ENCODE data around the gene EXOC4.
"Not testable (repeated sequence)": the region's sequence is repeated elsewhere in the genome, so short reads cannot be mapped to it uniquely, and the experiment has no call there.

Gene EXOC4

DNA sequence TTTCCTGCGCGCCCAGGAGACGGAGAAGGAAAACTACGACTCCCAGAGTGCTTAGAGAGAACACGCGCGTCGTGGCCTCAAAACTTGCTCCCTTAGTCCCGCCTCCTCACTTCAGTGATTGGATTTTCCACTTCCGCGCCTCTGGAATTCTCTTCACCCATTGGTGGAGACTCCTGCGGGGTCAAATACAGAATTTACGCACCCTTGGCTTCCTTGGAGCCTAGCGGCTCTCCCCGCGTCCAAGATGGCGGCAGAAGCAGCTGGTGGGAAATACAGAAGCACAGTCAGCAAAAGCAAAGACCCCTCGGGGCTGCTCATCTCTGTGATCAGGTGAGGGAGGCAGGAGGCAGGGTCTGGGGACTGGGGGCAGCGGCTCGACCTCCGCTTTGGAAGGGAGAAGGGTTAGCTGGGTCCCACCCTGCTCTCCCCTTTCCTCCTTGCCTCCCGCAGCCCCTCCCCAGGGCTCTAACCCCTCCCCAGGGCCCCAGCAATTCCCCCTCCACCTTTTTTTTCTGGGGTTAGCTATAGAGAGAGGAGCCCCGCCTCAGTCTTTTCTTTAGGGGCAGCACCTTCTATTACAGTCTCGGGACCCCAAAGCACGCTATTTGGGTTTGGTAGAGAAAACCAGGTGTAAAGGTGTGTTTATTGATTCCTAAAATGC, at the start of gene EXOC4:
EXOC4 (plus strand) TSS at position 221 of the 661 bp plus-strand sequence.
- in situ Hi-C loops (cut with MboI; ENCODE audit: low pct_unique_long_range_greater_than_20kb, low sequenced_read_pairs): no loop called here
- peak; percentile 99 for DNase-seq

DNA sequence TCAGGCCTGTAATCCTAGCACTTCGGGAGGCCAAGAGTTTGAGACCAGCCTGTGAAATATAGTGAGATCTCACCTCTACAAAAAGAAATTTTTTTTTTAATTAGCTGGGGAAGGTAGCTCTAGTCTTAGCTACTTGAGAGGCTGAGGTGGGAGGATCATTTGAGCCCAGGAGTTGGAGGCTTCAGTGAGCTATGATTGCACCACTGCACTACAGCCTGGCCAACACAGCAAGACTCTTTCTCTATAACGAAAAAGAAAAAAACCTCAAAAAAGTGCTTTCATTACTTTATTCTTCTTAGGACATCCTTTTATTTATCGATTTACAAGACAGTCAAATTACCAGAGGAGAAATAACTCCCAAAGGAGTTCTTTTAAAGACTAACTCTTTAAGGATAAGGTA, 49.4 kb upstream of the EXOC4 start:
- DNase-seq: no peak
- in situ Hi-C loops (cut with MboI; ENCODE audit: low pct_unique_long_range_greater_than_20kb, low sequenced_read_pairs): no loop called here

DNA sequence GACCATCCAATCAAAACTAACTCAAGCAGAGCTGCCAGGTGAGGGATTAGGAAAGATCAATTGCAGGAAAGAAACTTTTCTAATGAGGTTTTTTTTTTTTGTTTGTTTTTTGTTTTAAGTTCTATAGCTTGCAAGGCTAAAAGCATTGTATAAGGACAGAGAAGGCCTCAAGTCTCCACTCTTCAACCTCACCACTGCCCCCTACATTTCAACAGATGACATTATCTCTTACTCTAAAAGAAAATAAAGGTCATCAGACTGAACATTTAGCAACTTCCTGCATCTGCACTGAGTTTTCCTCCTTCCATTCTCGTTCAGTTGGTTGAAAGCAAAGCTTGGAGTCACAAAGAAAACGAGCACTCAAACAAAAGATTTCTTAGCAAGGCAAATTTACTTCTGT, 45.2 kb upstream of the EXOC4 start:
- in situ Hi-C loops (cut with MboI; ENCODE audit: low pct_unique_long_range_greater_than_20kb, low sequenced_read_pairs): no loop called here
- DNase-seq: peak; percentile 3

DNA sequence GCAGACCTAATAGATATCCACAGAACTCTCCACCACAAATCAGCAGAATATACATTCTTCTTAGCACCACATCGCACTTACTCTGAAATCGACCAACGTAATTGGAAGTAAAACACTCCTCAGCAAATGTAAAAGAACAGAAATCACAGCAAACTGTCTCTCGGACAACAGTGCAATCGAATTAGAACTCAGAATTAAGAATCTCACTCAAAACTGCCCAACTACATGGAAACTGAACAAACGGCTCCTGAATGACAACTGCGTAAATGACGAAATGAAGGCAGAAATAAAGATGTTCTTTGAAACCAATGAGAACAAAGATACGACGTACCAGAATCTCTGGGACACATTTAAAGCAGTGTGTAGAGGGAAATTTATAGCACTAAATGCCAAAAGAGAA, 42.1 kb upstream of the EXOC4 start:
- DNase-seq; in situ Hi-C loops (cut with MboI; ENCODE audit: low pct_unique_long_range_greater_than_20kb, low sequenced_read_pairs): not testable (repeated sequence)

- in situ Hi-C loops (cut with MboI; ENCODE audit: low pct_unique_long_range_greater_than_20kb, low sequenced_read_pairs); DNase-seq: not testable (repeated sequence)
These were observed 39.1 kb upstream of the EXOC4 start for GRCh38 chr7:133213772-133214171.

GRCh38 chr7:133217773-133218172, 35.1 kb upstream of the EXOC4 start:
- DNase-seq: no peak
- in situ Hi-C loops (cut with MboI; ENCODE audit: low pct_unique_long_range_greater_than_20kb, low sequenced_read_pairs): no loop called here

- in situ Hi-C loops (cut with MboI; ENCODE audit: low pct_unique_long_range_greater_than_20kb, low sequenced_read_pairs): no loop called here
- peak; percentile 77 for DNase-seq
These were observed 22.2 kb upstream of the EXOC4 start for GRCh38 chr7:133230591-133231194.

- DNase-seq: no peak
- in situ Hi-C loops (cut with MboI; ENCODE audit: low pct_unique_long_range_greater_than_20kb, low sequenced_read_pairs): no loop called here
These were observed 19.7 kb upstream of the EXOC4 start for GRCh38 chr7:133233142-133233541.

DNA sequence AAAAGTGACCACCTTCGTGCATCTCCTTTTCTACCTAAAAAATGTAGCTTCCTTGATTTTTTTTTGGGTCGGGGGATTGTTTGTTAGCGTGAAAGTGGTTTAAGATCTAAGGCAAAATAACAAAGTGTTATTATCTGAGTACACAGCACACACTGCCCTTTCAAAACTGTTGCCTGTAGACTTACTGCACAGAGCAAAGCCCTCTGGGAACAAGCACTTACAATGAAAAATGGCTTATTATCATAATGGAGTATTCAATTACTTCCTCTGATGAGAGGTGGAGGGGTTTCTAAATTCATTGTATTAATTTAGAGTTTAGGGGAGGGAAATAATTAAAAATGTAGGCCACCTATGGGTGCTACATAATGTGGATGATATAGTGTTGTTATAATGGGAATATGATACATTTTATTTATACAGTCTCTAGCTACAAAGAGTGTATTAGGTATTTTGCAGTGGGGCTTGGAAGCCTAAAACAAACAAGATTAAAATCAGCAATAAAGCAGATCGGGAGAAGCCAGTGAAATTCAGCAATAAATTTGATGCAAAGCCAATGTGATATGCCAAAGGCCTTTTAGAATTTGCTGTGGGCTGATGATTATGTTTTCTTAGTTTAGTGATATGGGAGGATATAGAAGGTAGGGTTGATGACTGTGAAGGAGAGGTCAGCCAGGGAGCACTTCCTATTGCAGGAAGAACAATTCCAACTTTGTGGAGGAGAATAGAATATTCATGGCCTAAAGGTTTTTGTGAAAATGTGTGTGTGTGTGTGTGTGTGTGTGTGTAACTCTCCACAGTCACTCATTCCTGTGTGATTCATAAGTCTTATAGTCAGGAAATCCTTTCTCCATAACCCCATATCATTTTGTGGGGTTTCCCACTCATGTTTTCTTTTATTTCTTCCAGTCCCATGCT, 17.7 kb upstream of the EXOC4 start:
- no peak for DNase-seq
- in situ Hi-C loops (cut with MboI; ENCODE audit: low pct_unique_long_range_greater_than_20kb, low sequenced_read_pairs): no loop called here

DNA sequence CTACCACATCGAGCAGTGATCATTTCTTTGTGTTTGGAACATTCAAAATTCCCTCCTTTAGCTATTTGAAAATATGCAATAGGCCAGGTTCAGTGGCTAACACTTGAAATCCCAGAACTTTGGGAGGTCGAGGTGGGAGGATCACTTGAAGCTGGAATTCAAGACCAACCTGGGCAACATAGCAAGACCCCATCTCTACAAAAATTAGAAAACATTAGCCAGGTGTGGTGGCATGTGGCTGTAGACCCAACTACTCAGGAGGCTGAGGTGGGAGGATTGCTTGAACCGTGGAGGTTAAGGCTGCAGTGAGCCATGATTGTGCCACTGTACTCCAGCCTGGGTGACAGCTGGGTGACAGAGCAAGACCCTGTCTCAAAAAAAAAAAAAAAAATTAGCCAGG, 15.3 kb upstream of the EXOC4 start:
- in situ Hi-C loops (cut with MboI; ENCODE audit: low pct_unique_long_range_greater_than_20kb, low sequenced_read_pairs): no loop called here
- DNase-seq: no peak

- in situ Hi-C loops (cut with MboI; ENCODE audit: low pct_unique_long_range_greater_than_20kb, low sequenced_read_pairs): no loop called here
- no peak for DNase-seq
These were observed 12.6 kb upstream of the EXOC4 start for GRCh38 chr7:133240302-133240701.

- in situ Hi-C loops (cut with MboI; ENCODE audit: low pct_unique_long_range_greater_than_20kb, low sequenced_read_pairs): no loop called here
- DNase-seq: no peak
These were observed 6.3 kb upstream of the EXOC4 start for GRCh38 chr7:133246558-133246957.

- in situ Hi-C loops (cut with MboI; ENCODE audit: low pct_unique_long_range_greater_than_20kb, low sequenced_read_pairs): no loop called here
These were observed 4.0 kb upstream of the EXOC4 start for GRCh38 chr7:133248901-133249300.

GRCh38 chr7:133252506-133252857, 396 bp upstream of the EXOC4 start:
- in situ Hi-C loops (cut with MboI; ENCODE audit: low pct_unique_long_range_greater_than_20kb, low sequenced_read_pairs): no loop called here
- no peak for DNase-seq

More at GRCh38 chr7:133248901-133249300, 4.0 kb upstream of the EXOC4 start:
- DNase-seq: no peak

- DNase-seq: peak; percentile 26
- in situ Hi-C loops (cut with MboI; ENCODE audit: low pct_unique_long_range_greater_than_20kb, low sequenced_read_pairs): no loop called here
These were observed 619 bp downstream of the EXOC4 start for GRCh38 chr7:133253519-133253875.

GRCh38 chr7:133255486-133255885, 2.6 kb downstream of the EXOC4 start:
- in situ Hi-C loops (cut with MboI; ENCODE audit: low pct_unique_long_range_greater_than_20kb, low sequenced_read_pairs): no loop called here

DNA sequence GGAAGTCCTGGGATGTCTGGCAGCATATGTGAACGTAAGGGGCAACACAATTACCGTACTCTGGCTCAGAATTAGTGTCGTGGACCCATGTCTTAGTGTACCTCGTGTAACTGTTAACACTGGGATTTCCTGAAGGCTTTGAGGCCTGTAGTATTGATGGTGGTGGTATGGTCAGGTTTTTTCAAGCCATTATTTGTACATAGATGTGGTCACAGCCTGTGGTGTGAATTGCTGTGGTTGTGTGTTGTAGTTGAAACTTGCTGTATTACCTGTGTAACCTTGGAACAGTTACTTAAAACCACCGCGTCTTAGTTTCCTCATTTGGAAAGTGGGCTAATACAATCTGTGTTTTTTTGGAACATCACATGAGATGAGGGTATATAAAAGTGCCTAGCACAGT, 5.3 kb downstream of the EXOC4 start:
- in situ Hi-C loops (cut with MboI; ENCODE audit: low pct_unique_long_range_greater_than_20kb, low sequenced_read_pairs): no loop called here
- DNase-seq: no peak

More at GRCh38 chr7:133255486-133255885, 2.6 kb downstream of the EXOC4 start:
- peak; percentile 8 for DNase-seq

GRCh38 chr7:133265821-133266220, 12.9 kb downstream of the EXOC4 start:
- no peak for DNase-seq
- in situ Hi-C loops (cut with MboI; ENCODE audit: low pct_unique_long_range_greater_than_20kb, low sequenced_read_pairs): no loop called here

GRCh38 chr7:133268355-133268754, 15.5 kb downstream of the EXOC4 start:
- DNase-seq: no peak
- in situ Hi-C loops (cut with MboI; ENCODE audit: low pct_unique_long_range_greater_than_20kb, low sequenced_read_pairs): no loop called here

- in situ Hi-C loops (cut with MboI; ENCODE audit: low pct_unique_long_range_greater_than_20kb, low sequenced_read_pairs): no loop called here
- no peak for DNase-seq
These were observed 19.5 kb downstream of the EXOC4 start for GRCh38 chr7:133272336-133272735.

All from KBM-7 (cell line).